Measurements from ENCODE around the gene MNAT1.
"Not testable (repeated sequence)": the region's sequence is repeated elsewhere in the genome, so short reads cannot be mapped to it uniquely, and the experiment has no call there.

Gene MNAT1

GRCh38 chr14:60800409-60800808 is 65.8 kb downstream of the MNAT1 start:
- in situ Hi-C loops (cut with HindIII; ENCODE audit: low sequenced_read_pairs): no loop called here

GRCh38 chr14:60803871-60804270 is 69.3 kb downstream of the MNAT1 start:
- in situ Hi-C loops (cut with HindIII; ENCODE audit: low sequenced_read_pairs): no loop called here

GRCh38 chr14:60805841-60806430 is 71.4 kb downstream of the MNAT1 start:
- in situ Hi-C loops (cut with HindIII; ENCODE audit: low sequenced_read_pairs): no loop called here

- in situ Hi-C loops (cut with HindIII; ENCODE audit: low sequenced_read_pairs): no loop called here
Measured at GRCh38 chr14:60807247-60807646, 72.7 kb downstream of the MNAT1 start.

- in situ Hi-C loops (cut with HindIII; ENCODE audit: low sequenced_read_pairs): no loop called here
Measured at GRCh38 chr14:60807971-60808370, 73.4 kb downstream of the MNAT1 start.

- in situ Hi-C loops (cut with HindIII; ENCODE audit: low sequenced_read_pairs): no loop called here
Measured at GRCh38 chr14:60812987-60813386, 78.4 kb downstream of the MNAT1 start.

GRCh38 chr14:60815371-60815770 is 80.8 kb downstream of the MNAT1 start:
- in situ Hi-C loops (cut with HindIII; ENCODE audit: low sequenced_read_pairs): no loop called here

- in situ Hi-C loops (cut with HindIII; ENCODE audit: low sequenced_read_pairs): no loop called here
Measured at GRCh38 chr14:60817113-60817512, 82.6 kb downstream of the MNAT1 start.

- in situ Hi-C loops (cut with HindIII; ENCODE audit: low sequenced_read_pairs): no loop called here
Measured at GRCh38 chr14:60819575-60819974, 85.0 kb downstream of the MNAT1 start.

- in situ Hi-C loops (cut with HindIII; ENCODE audit: low sequenced_read_pairs): no loop called here
Measured at GRCh38 chr14:60838601-60839000, 104.0 kb downstream of the MNAT1 start.

GRCh38 chr14:60839057-60839456 is 104.5 kb downstream of the MNAT1 start:
- in situ Hi-C loops (cut with HindIII; ENCODE audit: low sequenced_read_pairs): no loop called here

GRCh38 chr14:60839657-60840056 is 105.1 kb downstream of the MNAT1 start:
- in situ Hi-C loops (cut with HindIII; ENCODE audit: low sequenced_read_pairs): no loop called here

- in situ Hi-C loops (cut with HindIII; ENCODE audit: low sequenced_read_pairs): no loop called here
Measured at GRCh38 chr14:60840313-60840712, 105.8 kb downstream of the MNAT1 start.

GRCh38 chr14:60845523-60845922 is 111.0 kb downstream of the MNAT1 start:
- in situ Hi-C loops (cut with HindIII; ENCODE audit: low sequenced_read_pairs): no loop called here

- in situ Hi-C loops (cut with HindIII; ENCODE audit: low sequenced_read_pairs): no loop called here
Measured at GRCh38 chr14:60848066-60848465, 113.5 kb downstream of the MNAT1 start.

- in situ Hi-C loops (cut with HindIII; ENCODE audit: low sequenced_read_pairs): not testable (repeated sequence)
Measured at GRCh38 chr14:60851692-60852091, 117.1 kb downstream of the MNAT1 start.

GRCh38 chr14:60856111-60856510 is 121.5 kb downstream of the MNAT1 start:
- in situ Hi-C loops (cut with HindIII; ENCODE audit: low sequenced_read_pairs): no loop called here

- in situ Hi-C loops (cut with HindIII; ENCODE audit: low sequenced_read_pairs): no loop called here
Measured at GRCh38 chr14:60859525-60859924, 125.0 kb downstream of the MNAT1 start.

GRCh38 chr14:60861545-60862140 is 127.1 kb downstream of the MNAT1 start:
- in situ Hi-C loops (cut with HindIII; ENCODE audit: low sequenced_read_pairs): no loop called here

- in situ Hi-C loops (cut with HindIII; ENCODE audit: low sequenced_read_pairs): no loop called here
Measured at GRCh38 chr14:60862283-60862682, 127.7 kb downstream of the MNAT1 start.

- in situ Hi-C loops (cut with HindIII; ENCODE audit: low sequenced_read_pairs): no loop called here
Measured at GRCh38 chr14:60863249-60863648, 128.7 kb downstream of the MNAT1 start.

- in situ Hi-C loops (cut with HindIII; ENCODE audit: low sequenced_read_pairs): no loop called here
Measured at GRCh38 chr14:60865378-60866127, 131.0 kb downstream of the MNAT1 start.

All from DLD1 (cell line).